SK-N-SH (cell line): ENCODE results near the gene TLE1. TPM values are rescaled to one million over a fixed set of nuclear protein-coding genes. Genes with fewer than 3 reads are reported as not detected.
A peak's percentile ranks its signal among the peaks of the same experiment; 100 is the strongest.

Experiments used
- CTCF ChIA-PET: fragments of 300-600, 350-600 bp; formaldehyde crosslinking; extraction: SDS; loops from one replicate; lab custom pipeline; 2021; lab: Yijun Ruan, JAX
- POLR2A ChIA-PET: fragments of 350-600 bp; sonication (Branson Sonifier 250); formaldehyde crosslinking; extraction: SDS; loops from one replicate; lab custom pipeline; 2020; ENCODE audit warnings: antibody characterized with exemption, inconsistent platforms; lab: Yijun Ruan, JAX
- DNase-seq: peaks from one replicate; pipeline ENCODE4 v3.0.0; 2012
- H2AFZ ChIP-seq: fragments of 200-600 bp; sonication (generic); 2 replicates; pipeline ENCODE4 v1.8.1; 2016; ENCODE audit warnings: antibody characterized with exemption, mild to moderate bottlenecking, low read depth
- H3F3A ChIP-seq: fragments of 200-600 bp; sonication (generic); replicated peaks from 2 replicates; pipeline ENCODE3; 2016; ENCODE audit warnings: antibody characterized with exemption, mild to moderate bottlenecking; ENCODE audit not compliant: insufficient read depth
- H3K27ac ChIP-seq, 2 experiments: fragments of 200-500 bp in 1 of 2; fragments of 200-600 bp in 1 of 2; sonication (Bioruptor generic) in 1 of 2; sonication (generic), shearing (Covaris generic) in 1 of 2; 2 replicates each; pipeline versions ENCODE4 v1.5.1 to v1.6.1; 2014 to 2016; ENCODE audit warnings: low read depth in 2 of 2, inconsistent platforms in 1 of 2, low read length in 1 of 2, mild to moderate bottlenecking in 1 of 2, mixed read lengths in 1 of 2
- H3K27me3 ChIP-seq: fragments of 200-600 bp; sonication (generic), shearing (Covaris generic); 2 replicates; pipeline ENCODE4 v1.6.1; 2016; ENCODE audit warnings: mixed run types; ENCODE audit not compliant: insufficient read depth
- H3K36me3 ChIP-seq, 2 experiments: fragments of 200-500 bp in 1 of 2; fragments of 200-600 bp in 1 of 2; sonication (Bioruptor generic) in 1 of 2; sonication (generic) in 1 of 2; replicated peaks in 1 of 2; 2 replicates each; pipeline versions ENCODE3 to v1.5.1; 2014 to 2016; ENCODE audit warnings: low read length in 1 of 2, mild to moderate bottlenecking in 1 of 2; ENCODE audit not compliant: insufficient read depth in 2 of 2, control insufficient read depth in 1 of 2
- H3K4me1 ChIP-seq, 2 experiments: fragments of 200-500 bp in 1 of 2; fragments of 200-600 bp in 1 of 2; sonication (Bioruptor generic) in 1 of 2; sonication (generic), shearing (Covaris generic) in 1 of 2; 2 replicates each; pipeline versions ENCODE4 v1.5.1 to v1.6.1; 2014 to 2016; ENCODE audit warnings: low read depth in 1 of 2, low read length in 1 of 2, mixed run types in 1 of 2; ENCODE audit not compliant: insufficient read depth in 2 of 2, control insufficient read depth in 1 of 2
- H3K4me2 ChIP-seq: fragments of 200-600 bp; sonication (generic), shearing (Covaris generic); 2 replicates; pipeline ENCODE4 v1.6.1; 2017; ENCODE audit warnings: mixed run types
- H3K4me3 ChIP-seq, 2 experiments: fragments of 200-500 bp in 1 of 2; fragments of 200-600 bp in 1 of 2; sonication (Bioruptor generic) in 1 of 2; sonication (generic), shearing (Covaris generic) in 1 of 2; 2 replicates each; pipeline versions ENCODE4 v1.5.1 to v1.8.1; 2014 to 2016; ENCODE audit warnings: low read depth in 2 of 2, inconsistent platforms in 1 of 2, low read length in 1 of 2, mild to moderate bottlenecking in 1 of 2, mixed read lengths in 1 of 2, moderate library complexity in 1 of 2
- H3K79me2 ChIP-seq: fragments of 200-600 bp; sonication (generic); 2 replicates; pipeline ENCODE4 v1.8.1; 2017; ENCODE audit warnings: mild to moderate bottlenecking; ENCODE audit not compliant: insufficient read depth
- H3K9ac ChIP-seq: fragments of 200-600 bp; sonication (generic); 2 replicates; pipeline ENCODE4 v1.6.1; 2017; ENCODE audit warnings: mixed run types
- H3K9me2 ChIP-seq: fragments of 200-600 bp; sonication (generic); 2 replicates; pipeline ENCODE4 v1.6.1; 2017; ENCODE audit warnings: mixed run types
- H3K9me3 ChIP-seq: fragments of 200-600 bp; sonication (generic); 2 replicates; pipeline ENCODE4 v1.6.1; 2017; ENCODE audit warnings: mixed run types, mild to moderate bottlenecking, moderate library complexity
- H4K20me1 ChIP-seq: fragments of 200-600 bp; sonication (generic); 2 replicates; pipeline ENCODE4 v1.6.1; 2017; ENCODE audit warnings: mild to moderate bottlenecking, mixed run types; ENCODE audit not compliant: insufficient read depth
- CHD2 ChIP-seq: fragments of 150-350 bp; IDR thresholded peaks from 2 replicates; pipeline ENCODE4 v1.6.1; 2018; ENCODE audit warnings: low read length; ENCODE audit not compliant: partially characterized antibody
- EZH2phosphoT487 ChIP-seq: fragments of 200-600 bp; sonication (generic); IDR thresholded peaks from 2 replicates; pipeline ENCODE4 v1.6.1; 2017; ENCODE audit warnings: low read depth, mixed run types, mild to moderate bottlenecking, antibody characterized with exemption, moderate library complexity, borderline replicate concordance
- FOSL2 ChIP-seq: IDR thresholded peaks from 2 replicates; pipeline ENCODE4 v1.4.0; 2012; ENCODE audit warnings: low read depth, mild to moderate bottlenecking, moderate library complexity, borderline replicate concordance
- GABPA ChIP-seq: IDR thresholded peaks from 2 replicates; pipeline ENCODE4 v1.4.0; 2012; ENCODE audit warnings: low read depth, mild to moderate bottlenecking
- MEF2A ChIP-seq: IDR thresholded peaks from 2 replicates; pipeline ENCODE4 v1.4.0; 2012; ENCODE audit warnings: low read depth, borderline replicate concordance
- NRF1 ChIP-seq: IDR thresholded peaks from 2 replicates; pipeline ENCODE4 v1.6.1; 2012; ENCODE audit warnings: low read depth, mild to moderate bottlenecking, low read length
- RAD21 ChIP-seq: IDR thresholded peaks from 2 replicates; pipeline ENCODE4 v1.6.1; 2012; ENCODE audit warnings: mild to moderate bottlenecking, low read length
- RFX5 ChIP-seq: IDR thresholded peaks from 2 replicates; pipeline ENCODE4 v1.6.1; 2012; ENCODE audit warnings: mild to moderate bottlenecking, improper control_type of control experiment, low read length
- SMC3 ChIP-seq: IDR thresholded peaks from 2 replicates; pipeline ENCODE4 v1.6.1; 2012; ENCODE audit warnings: low read depth, low read length, improper control_type of control experiment
- YY1 ChIP-seq: IDR thresholded peaks from 2 replicates; pipeline ENCODE4 v1.4.0; 2012; ENCODE audit warnings: low read depth, mild to moderate bottlenecking
- WGBS: methylation state at CpG from one replicate; pipeline ENCODE4 v1.1.6; 2017; ENCODE audit warnings: low lambda C conversion rate; 5-methylcytosine and 5-hydroxymethylcytosine counted together
- polyA plus RNA-seq, 3 experiments: library from polyadenylated mRNA; depleted of rRNA; stranded (reverse); fragments of >200 nt; gene quantifications; 2 replicates each; pipeline ENCODE4 v1.2.3, GENCODE V29; 2012
- TF ChIP-seq, protein P1 (sequence below): IDR thresholded peaks from 2 replicates; pipeline ENCODE4; 2012
- TF ChIP-seq, protein P2 (sequence below): IDR thresholded peaks from 2 replicates; pipeline ENCODE4 v1.6.1; 2012; ENCODE audit warnings: mild to moderate bottlenecking, low read depth, low read length, moderate library complexity

The TLE1 gene
- polyA plus RNA-seq, 1 of the 3 experiments (the other 2 are of a cell fraction): 33.0 TPM

DNA sequence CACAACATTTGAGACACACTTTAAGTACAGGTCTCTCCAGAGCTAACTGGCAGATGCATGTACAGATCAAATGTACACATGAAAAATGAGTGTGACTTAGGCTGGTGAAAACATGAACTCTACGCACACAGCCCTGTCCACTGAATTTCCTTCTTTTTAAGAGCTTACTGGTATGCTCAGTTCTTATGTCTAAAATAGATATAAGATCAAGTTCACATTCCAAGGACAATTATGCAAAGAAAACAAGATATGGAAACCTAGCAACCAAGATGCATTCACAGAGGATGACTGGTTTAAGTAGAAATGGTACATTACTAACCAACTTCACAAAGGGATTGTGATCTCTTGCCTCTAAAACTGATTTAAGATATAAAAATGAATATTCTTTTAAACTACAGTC is 56.7 kb downstream of the TLE1 start (continued):
- peak; percentile 64; the same call in 1 of the 2 replicates for TF ChIP-seq MEF2A
- TF ChIP-seq RAD21: no peak
- TF ChIP-seq NRF1: no peak
- no peak for TF ChIP-seq YY1

DNA sequence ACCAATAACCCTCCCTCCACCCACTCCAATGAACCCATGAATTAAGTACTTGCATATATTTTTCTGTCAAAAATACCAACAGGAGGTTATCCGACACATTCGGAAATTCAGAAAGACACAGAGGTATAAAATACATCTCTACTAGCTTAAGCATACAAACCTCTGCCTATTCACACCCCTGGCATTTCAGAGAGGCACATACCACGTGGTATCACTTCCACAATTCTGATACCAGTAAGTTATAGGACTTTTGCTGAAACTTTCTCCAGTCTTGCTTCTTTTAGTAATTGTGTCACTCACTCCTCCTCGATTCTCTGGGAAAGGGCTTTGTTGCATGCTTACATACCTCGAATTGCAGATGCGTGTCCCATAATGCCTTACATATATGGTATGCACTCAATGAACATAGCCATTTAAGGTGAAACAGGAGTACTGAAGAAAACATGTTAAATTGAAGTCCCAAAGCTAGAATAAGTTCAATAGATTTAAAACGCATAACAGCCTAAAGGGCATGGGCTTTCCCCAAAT is 58.1 kb downstream of the TLE1 start:
- Histone ChIP-seq H3F3A (peaks cover 11% of the 10 kb centered on the region), H3K9ac (no peak overlapping the region), H3K9me2 (no peaks in the 10 kb centered on the region), H3K27me3 (no peaks in the 10 kb centered on the region), H3K27ac (peak overlapping the region in 1 of 2 experiments; percentile 89; a peak in 2 of 4 replicates), H4K20me1 (no peaks in the 10 kb centered on the region), H3K4me1 (peaks cover 4 to 13% of the 10 kb centered on the region in 2 experiments; a peak in 2 of 4 replicates), H3K4me2 (no peak overlapping the region), H3K36me3 (peaks cover 2 to 4% of the 10 kb centered on the region in 2 experiments), H3K4me3 (no peak overlapping the region), H2AFZ (no peak overlapping the region), H3K79me2 (no peaks in the 10 kb centered on the region; the same call in 1 of the 2 replicates), H3K9me3 (no peaks in the 10 kb centered on the region)
- 93% methylated on average over 7 of the region's 7 CpGs for WGBS
- CTCF ChIA-PET: no interaction called here
- POLR2A ChIA-PET: no interaction called here
- DNase-seq: no peak
- no peak for TF ChIP-seq EZH2phosphoT487
- TF ChIP-seq, protein P1, sequence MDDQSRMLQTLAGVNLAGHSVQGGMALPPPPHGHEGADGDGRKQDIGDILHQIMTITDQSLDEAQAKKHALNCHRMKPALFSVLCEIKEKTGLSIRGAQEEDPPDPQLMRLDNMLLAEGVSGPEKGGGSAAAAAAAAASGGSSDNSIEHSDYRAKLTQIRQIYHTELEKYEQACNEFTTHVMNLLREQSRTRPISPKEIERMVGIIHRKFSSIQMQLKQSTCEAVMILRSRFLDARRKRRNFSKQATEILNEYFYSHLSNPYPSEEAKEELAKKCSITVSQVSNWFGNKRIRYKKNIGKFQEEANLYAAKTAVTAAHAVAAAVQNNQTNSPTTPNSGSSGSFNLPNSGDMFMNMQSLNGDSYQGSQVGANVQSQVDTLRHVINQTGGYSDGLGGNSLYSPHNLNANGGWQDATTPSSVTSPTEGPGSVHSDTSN: no peak
- TF ChIP-seq, protein P2, sequence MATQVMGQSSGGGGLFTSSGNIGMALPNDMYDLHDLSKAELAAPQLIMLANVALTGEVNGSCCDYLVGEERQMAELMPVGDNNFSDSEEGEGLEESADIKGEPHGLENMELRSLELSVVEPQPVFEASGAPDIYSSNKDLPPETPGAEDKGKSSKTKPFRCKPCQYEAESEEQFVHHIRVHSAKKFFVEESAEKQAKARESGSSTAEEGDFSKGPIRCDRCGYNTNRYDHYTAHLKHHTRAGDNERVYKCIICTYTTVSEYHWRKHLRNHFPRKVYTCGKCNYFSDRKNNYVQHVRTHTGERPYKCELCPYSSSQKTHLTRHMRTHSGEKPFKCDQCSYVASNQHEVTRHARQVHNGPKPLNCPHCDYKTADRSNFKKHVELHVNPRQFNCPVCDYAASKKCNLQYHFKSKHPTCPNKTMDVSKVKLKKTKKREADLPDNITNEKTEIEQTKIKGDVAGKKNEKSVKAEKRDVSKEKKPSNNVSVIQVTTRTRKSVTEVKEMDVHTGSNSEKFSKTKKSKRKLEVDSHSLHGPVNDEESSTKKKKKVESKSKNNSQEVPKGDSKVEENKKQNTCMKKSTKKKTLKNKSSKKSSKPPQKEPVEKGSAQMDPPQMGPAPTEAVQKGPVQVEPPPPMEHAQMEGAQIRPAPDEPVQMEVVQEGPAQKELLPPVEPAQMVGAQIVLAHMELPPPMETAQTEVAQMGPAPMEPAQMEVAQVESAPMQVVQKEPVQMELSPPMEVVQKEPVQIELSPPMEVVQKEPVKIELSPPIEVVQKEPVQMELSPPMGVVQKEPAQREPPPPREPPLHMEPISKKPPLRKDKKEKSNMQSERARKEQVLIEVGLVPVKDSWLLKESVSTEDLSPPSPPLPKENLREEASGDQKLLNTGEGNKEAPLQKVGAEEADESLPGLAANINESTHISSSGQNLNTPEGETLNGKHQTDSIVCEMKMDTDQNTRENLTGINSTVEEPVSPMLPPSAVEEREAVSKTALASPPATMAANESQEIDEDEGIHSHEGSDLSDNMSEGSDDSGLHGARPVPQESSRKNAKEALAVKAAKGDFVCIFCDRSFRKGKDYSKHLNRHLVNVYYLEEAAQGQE: no peak
- TF ChIP-seq SMC3: no peak
- no peak for TF ChIP-seq RFX5
- TF ChIP-seq CHD2: no peak
- no peak for TF ChIP-seq RAD21
- no peak for TF ChIP-seq GABPA
- no peak for TF ChIP-seq FOSL2
